ENCODE data around the gene JAM3. TPM values are rescaled to one million over a fixed set of nuclear protein-coding genes. Genes with fewer than 3 reads are reported as not detected.
A peak's percentile ranks its signal among the peaks of the same experiment; 100 is the strongest.

The JAM3 gene
- total RNA-seq, 1 donor = 57.5 TPM

DNA sequence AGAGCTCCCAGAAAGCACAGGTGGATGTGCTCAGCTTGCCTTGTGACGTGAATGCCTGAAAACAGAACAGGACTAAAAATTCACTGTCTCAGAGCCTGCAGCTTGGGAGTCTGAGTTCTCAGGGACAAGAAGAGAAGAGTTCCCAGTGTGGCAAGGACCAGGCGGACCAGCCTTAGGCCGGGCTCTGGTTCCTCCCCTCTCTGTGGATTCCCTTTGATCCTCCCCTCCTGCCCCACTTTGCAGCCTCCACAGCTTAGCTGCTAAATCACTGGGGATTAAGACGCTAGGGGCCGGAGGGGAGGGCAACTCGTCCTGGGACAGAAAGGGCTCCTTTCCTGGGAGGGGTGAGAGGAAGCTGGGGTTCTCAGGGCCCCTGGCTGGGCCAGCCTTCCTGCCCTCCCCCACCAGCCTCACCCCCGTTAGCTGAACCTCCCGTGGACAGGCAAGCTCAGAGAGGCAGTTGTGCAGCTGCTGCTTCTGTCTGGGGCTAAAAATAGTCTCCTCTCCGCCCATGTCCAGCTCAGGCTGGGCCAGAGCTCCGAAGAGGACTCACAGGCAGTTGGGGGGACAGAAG lies 29.9 kb upstream of the JAM3 start:
- H3K4me2 ChIP-seq (ENCODE audit: insufficient read depth, low read length) = no peak overlapping the region

GRCh38 chr11:134039726-134040385 lies 29.0 kb upstream of the JAM3 start:
- Histone ChIP-seq H3K27me3 (ENCODE audit: insufficient read depth, low read length) (peaks cover 4% of the 10 kb centered on the region), H4K20me1 (ENCODE audit: insufficient read depth, low read length) (no peaks in the 10 kb centered on the region), H3K79me2 (ENCODE audit: insufficient read depth, low read length) (no peaks in the 10 kb centered on the region), H3K27ac (ENCODE audit: low read depth, low read length) (no peak overlapping the region), H3K4me2 (ENCODE audit: insufficient read depth, low read length) (no peak overlapping the region), H2AFZ (ENCODE audit: low read length) (no peak overlapping the region), H3K36me3 (ENCODE audit: insufficient read depth, low read length) (no peaks in the 10 kb centered on the region), H3K4me1 (ENCODE audit: insufficient read depth, low read length) (peaks cover 8% of the 10 kb centered on the region), H3K4me3 (ENCODE audit: insufficient read depth, low read length) (no peak overlapping the region), H3K9me3 (ENCODE audit: low read depth, low read length) (no peaks in the 10 kb centered on the region)
- DNase-seq (ENCODE audit: insufficient read length, low spot score, missing footprints) = peak; percentile 31
- no peak for TF ChIP-seq CTCF (IDR thresholded peaks at IDR 0.05; ENCODE audit: extremely low read depth, low read depth, low read length)

More for the DNA sequence above, 29.9 kb upstream of the JAM3 start:
- Histone ChIP-seq H3K27me3 (ENCODE audit: insufficient read depth, low read length) (peaks cover 4% of the 10 kb centered on the region), H3K4me1 (ENCODE audit: insufficient read depth, low read length) (peaks cover 12% of the 10 kb centered on the region), H3K9me3 (ENCODE audit: low read depth, low read length) (no peaks in the 10 kb centered on the region), H3K79me2 (ENCODE audit: insufficient read depth, low read length) (no peaks in the 10 kb centered on the region), H2AFZ (ENCODE audit: low read length) (no peak overlapping the region), H3K4me3 (ENCODE audit: insufficient read depth, low read length) (no peak overlapping the region), H4K20me1 (ENCODE audit: insufficient read depth, low read length) (no peaks in the 10 kb centered on the region), H3K27ac (ENCODE audit: low read depth, low read length) (no peak overlapping the region), H3K36me3 (ENCODE audit: insufficient read depth, low read length) (no peaks in the 10 kb centered on the region)
- TF ChIP-seq CTCF (IDR thresholded peaks at IDR 0.05; ENCODE audit: extremely low read depth, low read depth, low read length) = no peak
- peak; percentile 66 for DNase-seq (ENCODE audit: insufficient read length, low spot score, missing footprints)

DNA sequence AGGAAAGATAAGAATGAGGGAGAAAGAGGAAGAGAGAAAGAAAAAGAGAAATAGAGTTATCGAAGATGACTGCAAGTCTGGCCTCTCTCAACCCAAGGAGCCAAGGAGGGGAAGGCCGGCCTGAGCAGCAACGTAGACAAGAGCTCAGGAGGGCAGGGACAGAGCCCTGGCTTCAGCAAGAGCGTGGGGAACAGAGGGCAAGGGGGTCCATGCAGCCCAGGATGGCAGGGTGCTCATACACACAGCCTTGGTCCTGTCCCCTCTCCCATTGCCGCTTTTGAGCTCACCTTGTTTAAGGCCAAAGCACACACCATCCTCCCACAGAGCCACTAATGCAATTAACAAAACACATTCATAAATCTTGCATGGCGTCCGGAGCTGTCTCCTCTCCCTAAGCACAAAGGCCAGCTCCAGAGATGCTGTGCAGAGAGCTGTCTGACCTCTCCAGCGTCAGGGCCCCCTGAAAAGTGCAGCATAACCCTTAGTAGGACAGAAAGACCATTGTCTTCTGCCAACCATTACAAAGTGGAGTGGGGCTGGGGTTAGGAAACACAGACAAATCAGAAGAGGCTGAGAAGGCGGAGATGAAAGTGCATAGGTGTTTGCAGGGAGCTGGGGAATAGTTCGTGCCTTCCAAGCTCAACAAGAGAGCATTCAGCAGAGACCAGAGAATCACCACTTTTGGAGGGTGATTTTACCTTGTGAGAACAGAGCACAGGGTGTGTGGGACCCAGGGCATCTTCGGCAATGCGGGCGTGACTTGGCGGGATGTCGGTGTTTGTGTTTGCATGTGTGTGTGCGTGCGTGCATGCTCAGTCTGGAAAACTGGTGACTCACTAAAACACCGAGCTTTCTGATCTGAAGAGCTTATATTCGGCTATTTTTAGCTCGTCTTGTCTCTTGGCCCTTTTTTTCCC lies 28.2 kb upstream of the JAM3 start:
- H3K36me3 ChIP-seq (ENCODE audit: insufficient read depth, low read length) = no peaks in the 10 kb centered on the region
- H4K20me1 ChIP-seq (ENCODE audit: insufficient read depth, low read length) = no peaks in the 10 kb centered on the region
- TF ChIP-seq CTCF (IDR thresholded peaks at IDR 0.05; ENCODE audit: extremely low read depth, low read depth, low read length) = no peak
- peaks cover 8% of the 10 kb centered on the region for H3K4me1 ChIP-seq (ENCODE audit: insufficient read depth, low read length)
- peak overlapping the region; percentile 27 for H3K4me2 ChIP-seq (ENCODE audit: insufficient read depth, low read length)
- H2AFZ ChIP-seq (ENCODE audit: low read length) = peak overlapping the region; percentile 16
- no peaks in the 10 kb centered on the region for H3K9me3 ChIP-seq (ENCODE audit: low read depth, low read length)
- peak; percentile 85 for DNase-seq (ENCODE audit: insufficient read length, low spot score, missing footprints)
- no peak overlapping the region for H3K27ac ChIP-seq (ENCODE audit: low read depth, low read length)
- H3K79me2 ChIP-seq (ENCODE audit: insufficient read depth, low read length) = no peaks in the 10 kb centered on the region
- no peak overlapping the region for H3K4me3 ChIP-seq (ENCODE audit: insufficient read depth, low read length)
- peaks cover 4% of the 10 kb centered on the region for H3K27me3 ChIP-seq (ENCODE audit: insufficient read depth, low read length)

DNA sequence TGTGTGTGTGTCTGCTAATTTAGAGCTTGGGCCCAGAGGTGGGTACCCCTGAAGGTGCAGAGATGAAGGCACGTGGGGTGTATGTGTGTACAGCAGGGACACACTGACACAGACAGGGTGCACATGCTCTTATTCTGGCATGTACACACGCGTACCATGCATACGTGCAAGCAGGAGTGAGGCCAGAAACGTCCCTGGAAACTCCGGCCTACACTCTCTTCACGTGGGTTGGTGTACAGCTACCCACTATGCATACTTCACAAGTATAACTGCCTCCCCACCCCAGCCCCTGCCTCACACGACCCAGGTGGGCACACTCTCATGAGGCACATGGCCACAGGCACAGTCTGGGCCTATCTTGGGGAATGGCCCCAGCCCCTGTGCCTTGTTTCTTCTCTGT lies 27.5 kb upstream of the JAM3 start:
- peak overlapping the region; percentile 27 for H3K4me2 ChIP-seq (ENCODE audit: insufficient read depth, low read length)
- H3K4me3 ChIP-seq (ENCODE audit: insufficient read depth, low read length) = no peak overlapping the region
- no peak for DNase-seq (ENCODE audit: insufficient read length, low spot score, missing footprints)
- H3K9me3 ChIP-seq (ENCODE audit: low read depth, low read length) = no peaks in the 10 kb centered on the region
- no peaks in the 10 kb centered on the region for H4K20me1 ChIP-seq (ENCODE audit: insufficient read depth, low read length)
- H3K27me3 ChIP-seq (ENCODE audit: insufficient read depth, low read length) = peaks cover 4% of the 10 kb centered on the region
- H2AFZ ChIP-seq (ENCODE audit: low read length) = peak overlapping the region; percentile 16
- H3K79me2 ChIP-seq (ENCODE audit: insufficient read depth, low read length) = no peaks in the 10 kb centered on the region
- no peak for TF ChIP-seq CTCF (IDR thresholded peaks at IDR 0.05; ENCODE audit: extremely low read depth, low read depth, low read length)
- H3K4me1 ChIP-seq (ENCODE audit: insufficient read depth, low read length) = peaks cover 8% of the 10 kb centered on the region
- H3K27ac ChIP-seq (ENCODE audit: low read depth, low read length) = no peak overlapping the region
- no peaks in the 10 kb centered on the region for H3K36me3 ChIP-seq (ENCODE audit: insufficient read depth, low read length)

Data from osteoblast (primary cell).